ENCODE results near the gene RNF207. TPM values are rescaled to one million over a fixed set of nuclear protein-coding genes. Genes with fewer than 3 reads are reported as not detected.
A peak's percentile ranks its signal among the peaks of the same experiment; 100 is the strongest.

The RNF207 gene
- total RNA-seq, 1 donor: 42.7 TPM

- no peak overlapping the region for H3K4me3 ChIP-seq (ENCODE audit: insufficient read depth, low read length)
These were observed 41.8 kb upstream of the RNF207 start for GRCh38 chr1:6163973-6164617.

GRCh38 chr1:6165027-6165426, 40.9 kb upstream of the RNF207 start:
- no peaks in the 10 kb centered on the region for H3K36me3 ChIP-seq (ENCODE audit: insufficient read depth, low read length)
- peak; percentile 75 for DNase-seq (ENCODE audit: insufficient read length, low spot score, missing footprints)
- H3K4me1 ChIP-seq (ENCODE audit: insufficient read depth, low read length): no peaks in the 10 kb centered on the region
- no peaks in the 10 kb centered on the region for H3K79me2 ChIP-seq (ENCODE audit: insufficient read depth, low read length)
- no peak overlapping the region for H2AFZ ChIP-seq (ENCODE audit: low read length)
- no peaks in the 10 kb centered on the region for H3K9me3 ChIP-seq (ENCODE audit: low read depth, low read length)
- H3K4me3 ChIP-seq (ENCODE audit: insufficient read depth, low read length): no peak overlapping the region
- H3K27me3 ChIP-seq (ENCODE audit: insufficient read depth, low read length): no peaks in the 10 kb centered on the region
- H3K27ac ChIP-seq (ENCODE audit: low read depth, low read length): no peak overlapping the region
- TF ChIP-seq, protein P1, sequence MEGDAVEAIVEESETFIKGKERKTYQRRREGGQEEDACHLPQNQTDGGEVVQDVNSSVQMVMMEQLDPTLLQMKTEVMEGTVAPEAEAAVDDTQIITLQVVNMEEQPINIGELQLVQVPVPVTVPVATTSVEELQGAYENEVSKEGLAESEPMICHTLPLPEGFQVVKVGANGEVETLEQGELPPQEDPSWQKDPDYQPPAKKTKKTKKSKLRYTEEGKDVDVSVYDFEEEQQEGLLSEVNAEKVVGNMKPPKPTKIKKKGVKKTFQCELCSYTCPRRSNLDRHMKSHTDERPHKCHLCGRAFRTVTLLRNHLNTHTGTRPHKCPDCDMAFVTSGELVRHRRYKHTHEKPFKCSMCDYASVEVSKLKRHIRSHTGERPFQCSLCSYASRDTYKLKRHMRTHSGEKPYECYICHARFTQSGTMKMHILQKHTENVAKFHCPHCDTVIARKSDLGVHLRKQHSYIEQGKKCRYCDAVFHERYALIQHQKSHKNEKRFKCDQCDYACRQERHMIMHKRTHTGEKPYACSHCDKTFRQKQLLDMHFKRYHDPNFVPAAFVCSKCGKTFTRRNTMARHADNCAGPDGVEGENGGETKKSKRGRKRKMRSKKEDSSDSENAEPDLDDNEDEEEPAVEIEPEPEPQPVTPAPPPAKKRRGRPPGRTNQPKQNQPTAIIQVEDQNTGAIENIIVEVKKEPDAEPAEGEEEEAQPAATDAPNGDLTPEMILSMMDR (IDR thresholded peaks at IDR 0.05; ENCODE audit: extremely low read depth, low read depth, low read length): no peak
- H4K20me1 ChIP-seq (ENCODE audit: insufficient read depth, low read length): no peaks in the 10 kb centered on the region
- no peak overlapping the region for H3K4me2 ChIP-seq (ENCODE audit: insufficient read depth, low read length)

More at GRCh38 chr1:6163973-6164617, 41.8 kb upstream of the RNF207 start:
- Histone ChIP-seq H3K36me3 (ENCODE audit: insufficient read depth, low read length) (no peaks in the 10 kb centered on the region), H3K4me1 (ENCODE audit: insufficient read depth, low read length) (no peaks in the 10 kb centered on the region), H3K4me2 (ENCODE audit: insufficient read depth, low read length) (no peak overlapping the region), H2AFZ (ENCODE audit: low read length) (no peak overlapping the region), H3K27ac (ENCODE audit: low read depth, low read length) (no peak overlapping the region), H3K79me2 (ENCODE audit: insufficient read depth, low read length) (no peaks in the 10 kb centered on the region), H4K20me1 (ENCODE audit: insufficient read depth, low read length) (no peaks in the 10 kb centered on the region), H3K9me3 (ENCODE audit: low read depth, low read length) (no peaks in the 10 kb centered on the region), H3K27me3 (ENCODE audit: insufficient read depth, low read length) (no peaks in the 10 kb centered on the region)
- DNase-seq (ENCODE audit: insufficient read length, low spot score, missing footprints): peak; percentile 76
- TF ChIP-seq, protein P1 (IDR thresholded peaks at IDR 0.05; ENCODE audit: extremely low read depth, low read depth, low read length): no peak

DNA sequence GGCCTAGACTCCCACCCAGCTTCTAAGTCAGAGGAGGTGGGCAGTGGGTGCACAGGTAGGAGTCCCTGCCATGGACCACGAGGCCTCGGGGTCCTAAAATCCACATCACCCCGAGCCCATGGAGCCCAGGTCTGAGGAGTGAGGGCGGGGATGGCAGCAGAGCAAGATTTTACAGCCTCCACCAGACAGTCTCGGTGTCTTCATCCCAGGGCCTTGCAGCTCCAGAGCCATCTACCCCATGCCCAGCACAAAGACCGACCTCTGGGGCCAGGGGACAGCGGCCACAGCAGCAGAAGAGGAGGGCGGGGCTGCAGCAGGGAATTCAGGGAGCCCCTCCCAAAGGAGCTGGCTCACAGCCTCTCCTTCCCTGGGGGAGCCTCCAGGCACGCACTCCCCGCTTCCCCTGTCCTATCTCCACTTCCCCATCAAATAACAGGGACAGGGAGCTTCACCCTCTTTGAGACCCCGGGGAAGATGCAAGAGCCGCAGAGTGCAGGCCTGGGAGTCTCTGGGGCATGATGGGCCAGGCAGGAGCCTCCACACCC, 40.4 kb upstream of the RNF207 start:
- Histone ChIP-seq H3K4me3 (ENCODE audit: insufficient read depth, low read length) (no peak overlapping the region), H3K36me3 (ENCODE audit: insufficient read depth, low read length) (no peaks in the 10 kb centered on the region), H3K79me2 (ENCODE audit: insufficient read depth, low read length) (no peaks in the 10 kb centered on the region), H3K27ac (ENCODE audit: low read depth, low read length) (no peak overlapping the region), H3K4me2 (ENCODE audit: insufficient read depth, low read length) (no peak overlapping the region), H4K20me1 (ENCODE audit: insufficient read depth, low read length) (no peaks in the 10 kb centered on the region), H3K27me3 (ENCODE audit: insufficient read depth, low read length) (no peaks in the 10 kb centered on the region), H3K9me3 (ENCODE audit: low read depth, low read length) (no peaks in the 10 kb centered on the region), H3K4me1 (ENCODE audit: insufficient read depth, low read length) (no peaks in the 10 kb centered on the region), H2AFZ (ENCODE audit: low read length) (no peak overlapping the region)
- TF ChIP-seq, protein P1 (IDR thresholded peaks at IDR 0.05; ENCODE audit: extremely low read depth, low read depth, low read length): no peak
- peak; percentile 76 for DNase-seq (ENCODE audit: insufficient read length, low spot score, missing footprints)

DNA sequence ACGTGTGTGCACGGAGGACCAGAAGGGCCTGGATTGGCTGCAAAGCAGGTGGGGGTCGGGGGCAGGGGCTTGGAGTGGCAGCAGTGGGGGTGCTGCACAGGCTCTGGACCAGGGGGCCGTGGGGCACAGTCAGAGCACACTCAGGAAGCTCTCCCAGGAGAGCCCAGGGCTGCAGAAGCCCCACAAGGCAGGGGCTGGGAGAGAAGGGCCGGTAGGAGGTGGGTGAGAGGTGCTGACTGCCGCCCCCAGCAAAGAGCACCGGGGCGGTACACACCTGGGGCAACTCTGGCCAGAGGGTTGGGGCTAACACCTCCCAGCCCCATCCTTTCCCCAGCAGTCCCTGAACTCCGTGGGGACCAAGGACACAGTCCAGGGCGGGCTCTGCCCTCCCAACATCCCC, 39.7 kb upstream of the RNF207 start:
- H2AFZ ChIP-seq (ENCODE audit: low read length): no peak overlapping the region
- no peak overlapping the region for H3K4me3 ChIP-seq (ENCODE audit: insufficient read depth, low read length)
- H3K79me2 ChIP-seq (ENCODE audit: insufficient read depth, low read length): no peaks in the 10 kb centered on the region
- H3K9me3 ChIP-seq (ENCODE audit: low read depth, low read length): no peaks in the 10 kb centered on the region
- no peaks in the 10 kb centered on the region for H4K20me1 ChIP-seq (ENCODE audit: insufficient read depth, low read length)
- H3K27ac ChIP-seq (ENCODE audit: low read depth, low read length): no peak overlapping the region
- H3K4me1 ChIP-seq (ENCODE audit: insufficient read depth, low read length): no peaks in the 10 kb centered on the region
- H3K36me3 ChIP-seq (ENCODE audit: insufficient read depth, low read length): no peaks in the 10 kb centered on the region
- DNase-seq (ENCODE audit: insufficient read length, low spot score, missing footprints): peak; percentile 90
- TF ChIP-seq, protein P1 (IDR thresholded peaks at IDR 0.05; ENCODE audit: extremely low read depth, low read depth, low read length): no peak
- H3K27me3 ChIP-seq (ENCODE audit: insufficient read depth, low read length): no peaks in the 10 kb centered on the region
- no peak overlapping the region for H3K4me2 ChIP-seq (ENCODE audit: insufficient read depth, low read length)

Measured in osteoblast (primary cell).